Measurements from ENCODE around the gene TAF1. TPM values are rescaled to one million over a fixed set of nuclear protein-coding genes. Genes with fewer than 3 reads are reported as not detected.
"Not testable (repeated sequence)": the region's sequence is repeated elsewhere in the genome, so short reads cannot be mapped to it uniquely, and the experiment has no call there.

The TAF1 gene
- total RNA-seq, result 16.0 and 22.0 TPM in 2 replicates
- polyA plus RNA-seq (2012), result 11.7 TPM

- DNase-seq (ENCODE audit: low read depth), result peak; percentile 96
These were observed at the start of gene TAF1 for GRCh38 chrX:71365875-71366673. TAF1 (plus strand) TSS chrX:71366357; CDS start chrX:71366375, 18 bp downstream.

- peak; percentile 37 for DNase-seq (ENCODE audit: low read depth)
These were observed 49.2 kb upstream of the TAF1 start for GRCh38 chrX:71316959-71317358.

GRCh38 chrX:71320126-71320525 is 46.0 kb upstream of the TAF1 start:
- peak; percentile 78 for DNase-seq (ENCODE audit: low read depth)

GRCh38 chrX:71321731-71322130 is 44.4 kb upstream of the TAF1 start:
- DNase-seq (ENCODE audit: low read depth), result no peak

GRCh38 chrX:71324452-71324851 is 41.7 kb upstream of the TAF1 start:
- not testable (repeated sequence) for DNase-seq (ENCODE audit: low read depth)

GRCh38 chrX:71326394-71326793 is 39.8 kb upstream of the TAF1 start:
- DNase-seq (ENCODE audit: low read depth), result no peak

GRCh38 chrX:71349151-71349665 is 16.9 kb upstream of the TAF1 start:
- not testable (repeated sequence) for DNase-seq (ENCODE audit: low read depth)

- DNase-seq (ENCODE audit: low read depth), result not testable (repeated sequence)
These were observed 16.3 kb upstream of the TAF1 start for GRCh38 chrX:71349867-71350266.

GRCh38 chrX:71352439-71352838 is 13.7 kb upstream of the TAF1 start:
- not testable (repeated sequence) for DNase-seq (ENCODE audit: low read depth)

- no peak for DNase-seq (ENCODE audit: low read depth)
These were observed 1.9 kb upstream of the TAF1 start for GRCh38 chrX:71364221-71364620.

GRCh38 chrX:71365356-71365874 is 742 bp upstream of the TAF1 start:
- no peak for DNase-seq (ENCODE audit: low read depth)

- peak; percentile 34 for DNase-seq (ENCODE audit: low read depth)
These were observed 608 bp downstream of the TAF1 start for GRCh38 chrX:71366674-71367256.

- DNase-seq (ENCODE audit: low read depth), result no peak
These were observed 1.2 kb downstream of the TAF1 start for GRCh38 chrX:71367396-71367795.

- DNase-seq (ENCODE audit: low read depth), result no peak
These were observed 6.2 kb downstream of the TAF1 start for GRCh38 chrX:71372388-71372787.

- no peak for DNase-seq (ENCODE audit: low read depth)
These were observed 12.6 kb downstream of the TAF1 start for GRCh38 chrX:71378732-71379131.

GRCh38 chrX:71391725-71392124 is 25.6 kb downstream of the TAF1 start:
- DNase-seq (ENCODE audit: low read depth), result not testable (repeated sequence)

- DNase-seq (ENCODE audit: low read depth), result no peak
These were observed 27.8 kb downstream of the TAF1 start for GRCh38 chrX:71393919-71394318.

- no peak for DNase-seq (ENCODE audit: low read depth)
These were observed 30.4 kb downstream of the TAF1 start for GRCh38 chrX:71396576-71396975.

GRCh38 chrX:71400710-71401109 is 34.6 kb downstream of the TAF1 start:
- DNase-seq (ENCODE audit: low read depth), result no peak

- DNase-seq (ENCODE audit: low read depth), result not testable (repeated sequence)
These were observed 50.1 kb downstream of the TAF1 start for GRCh38 chrX:71416260-71416659.

GRCh38 chrX:71420686-71421085 is 54.5 kb downstream of the TAF1 start:
- DNase-seq (ENCODE audit: low read depth), result no peak

GRCh38 chrX:71432733-71433132 is 66.6 kb downstream of the TAF1 start:
- no peak for DNase-seq (ENCODE audit: low read depth)
